SK-N-SH treated with all-trans-retinoic acid at 6 μM for 48 hours (cell line): ENCODE data around the gene SFTPD.

ENCODE experiments used
- CSDC2 ChIP-seq: fragments of 250-450 bp; sonication (Bioruptor Pico); IDR thresholded peaks from 2 replicates; pipeline ENCODE4 v1.5.0; 2020; ENCODE audit warnings: mild to moderate bottlenecking, moderate library complexity
- ISL1 ChIP-seq: fragments of 250-450 bp; sonication (Bioruptor Pico); IDR thresholded peaks from 2 replicates; pipeline ENCODE4 v2.1.2; 2022; ENCODE audit warnings: mild to moderate bottlenecking, moderate library complexity
- PPARA ChIP-seq: fragments of 250-450 bp; sonication (Bioruptor Pico); IDR thresholded peaks from 2 replicates; pipeline ENCODE4 v1.5.0; 2020; ENCODE audit warnings: mild to moderate bottlenecking, borderline replicate concordance
- ZFP30 ChIP-seq: fragments of 450-650 bp; formaldehyde crosslinking; IDR thresholded peaks from 2 replicates; pipeline ENCODE4 v1.5.0; 2022; ENCODE audit warnings: mild to moderate bottlenecking, moderate library complexity
- TF ChIP-seq, protein P1 (sequence below): fragments of 250-450 bp; sonication (Bioruptor Pico); IDR thresholded peaks from 2 replicates; pipeline ENCODE4 v1.5.0; 2020; ENCODE audit warnings: mild to moderate bottlenecking, moderate library complexity
- TF ChIP-seq, protein P2 (sequence below): fragments of 250-450 bp; sonication (Bioruptor Pico); IDR thresholded peaks from 2 replicates; pipeline ENCODE4 v1.5.1; 2020; ENCODE audit warnings: low read depth, mild to moderate bottlenecking, moderate library complexity

DNA sequence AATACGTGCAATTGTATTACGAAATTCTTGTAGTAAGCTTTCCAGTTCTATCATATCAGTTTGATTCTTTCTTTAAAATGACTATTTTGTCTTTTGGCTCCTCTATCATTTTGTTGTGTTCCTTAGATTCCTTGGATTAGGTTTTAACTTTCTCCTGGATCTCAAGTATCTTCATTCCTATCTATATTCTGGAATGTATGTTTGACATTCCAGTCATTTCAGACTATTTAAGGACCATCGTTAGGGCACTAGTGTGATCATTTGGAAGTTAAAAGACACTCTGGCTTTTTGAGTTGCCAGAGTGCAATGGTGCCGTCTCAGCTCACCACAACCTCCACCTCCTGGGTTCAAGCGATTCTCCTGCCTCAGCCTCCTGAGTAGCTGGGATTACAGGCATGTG, 45.7 kb upstream of the SFTPD start:
- TF ChIP-seq, protein P1, sequence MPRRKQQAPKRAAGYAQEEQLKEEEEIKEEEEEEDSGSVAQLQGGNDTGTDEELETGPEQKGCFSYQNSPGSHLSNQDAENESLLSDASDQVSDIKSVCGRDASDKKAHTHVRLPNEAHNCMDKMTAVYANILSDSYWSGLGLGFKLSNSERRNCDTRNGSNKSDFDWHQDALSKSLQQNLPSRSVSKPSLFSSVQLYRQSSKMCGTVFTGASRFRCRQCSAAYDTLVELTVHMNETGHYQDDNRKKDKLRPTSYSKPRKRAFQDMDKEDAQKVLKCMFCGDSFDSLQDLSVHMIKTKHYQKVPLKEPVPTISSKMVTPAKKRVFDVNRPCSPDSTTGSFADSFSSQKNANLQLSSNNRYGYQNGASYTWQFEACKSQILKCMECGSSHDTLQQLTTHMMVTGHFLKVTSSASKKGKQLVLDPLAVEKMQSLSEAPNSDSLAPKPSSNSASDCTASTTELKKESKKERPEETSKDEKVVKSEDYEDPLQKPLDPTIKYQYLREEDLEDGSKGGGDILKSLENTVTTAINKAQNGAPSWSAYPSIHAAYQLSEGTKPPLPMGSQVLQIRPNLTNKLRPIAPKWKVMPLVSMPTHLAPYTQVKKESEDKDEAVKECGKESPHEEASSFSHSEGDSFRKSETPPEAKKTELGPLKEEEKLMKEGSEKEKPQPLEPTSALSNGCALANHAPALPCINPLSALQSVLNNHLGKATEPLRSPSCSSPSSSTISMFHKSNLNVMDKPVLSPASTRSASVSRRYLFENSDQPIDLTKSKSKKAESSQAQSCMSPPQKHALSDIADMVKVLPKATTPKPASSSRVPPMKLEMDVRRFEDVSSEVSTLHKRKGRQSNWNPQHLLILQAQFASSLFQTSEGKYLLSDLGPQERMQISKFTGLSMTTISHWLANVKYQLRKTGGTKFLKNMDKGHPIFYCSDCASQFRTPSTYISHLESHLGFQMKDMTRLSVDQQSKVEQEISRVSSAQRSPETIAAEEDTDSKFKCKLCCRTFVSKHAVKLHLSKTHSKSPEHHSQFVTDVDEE (CRISPR knock-in tag) = no peak
- no peak for TF ChIP-seq ZFP30 (CRISPR knock-in tag)
- no peak for TF ChIP-seq PPARA
- no peak for TF ChIP-seq ISL1
- TF ChIP-seq CSDC2 (CRISPR knock-in tag) = no peak
- TF ChIP-seq, protein P2, sequence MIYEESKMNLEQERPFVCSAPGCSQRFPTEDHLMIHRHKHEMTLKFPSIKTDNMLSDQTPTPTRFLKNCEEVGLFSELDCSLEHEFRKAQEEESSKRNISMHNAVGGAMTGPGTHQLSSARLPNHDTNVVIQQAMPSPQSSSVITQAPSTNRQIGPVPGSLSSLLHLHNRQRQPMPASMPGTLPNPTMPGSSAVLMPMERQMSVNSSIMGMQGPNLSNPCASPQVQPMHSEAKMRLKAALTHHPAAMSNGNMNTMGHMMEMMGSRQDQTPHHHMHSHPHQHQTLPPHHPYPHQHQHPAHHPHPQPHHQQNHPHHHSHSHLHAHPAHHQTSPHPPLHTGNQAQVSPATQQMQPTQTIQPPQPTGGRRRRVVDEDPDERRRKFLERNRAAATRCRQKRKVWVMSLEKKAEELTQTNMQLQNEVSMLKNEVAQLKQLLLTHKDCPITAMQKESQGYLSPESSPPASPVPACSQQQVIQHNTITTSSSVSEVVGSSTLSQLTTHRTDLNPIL (CRISPR knock-in tag) = no peak
